K562 (cell line): ENCODE measurements around the gene CPZ. TPM values are rescaled to one million over a fixed set of nuclear protein-coding genes. Genes with fewer than 3 reads are reported as not detected.

Experiments
- ARHGAP35 ChIP-seq: fragments of 450-650 bp; IDR thresholded peaks from 2 replicates; pipeline ENCODE4 v1.6.1; 2018; ENCODE audit not compliant: partially characterized antibody
- BDP1 ChIP-seq: IDR thresholded peaks from 3 replicates; pipeline ENCODE4 v1.6.1; 2011; ENCODE audit not compliant: insufficient read length, insufficient read depth
- CREM ChIP-seq: IDR thresholded peaks from 2 replicates; pipeline ENCODE4 v1.6.1; 2014; ENCODE audit warnings: antibody characterized with exemption, low read depth
- DACH1 ChIP-seq: fragments of 450-650 bp; IDR thresholded peaks from 2 replicates; pipeline ENCODE4 v1.6.1; 2018; ENCODE audit not compliant: partially characterized antibody
- ETV6 ChIP-seq, 3 experiments: fragments of 150-350 bp in 1 of 3; sonication (generic) in 1 of 3; formaldehyde crosslinking in 1 of 3; IDR thresholded peaks; 2 replicates each; pipeline versions ENCODE4 v1.6.1 to v1.8.0; 2014 to 2022; ENCODE audit warnings: borderline replicate concordance in 2 of 3, low read depth in 2 of 3, antibody characterized with exemption in 1 of 3, low read length in 1 of 3, mild to moderate bottlenecking in 1 of 3, missing genetic modification reagents in 1 of 3
- FIP1L1 ChIP-seq: fragments of 200-400 bp; formaldehyde crosslinking; IDR thresholded peaks from 2 replicates; pipeline ENCODE4 v1.6.1; 2018; ENCODE audit warnings: mild to moderate bottlenecking, low read depth, low read length; ENCODE audit not compliant: poor library complexity, severe bottlenecking
- GABPB1 ChIP-seq: sonication (generic); formaldehyde crosslinking; IDR thresholded peaks from 2 replicates; pipeline ENCODE4 v1.8.0; 2022; ENCODE audit warnings: mild to moderate bottlenecking, missing genetic modification reagents
- HNRNPK ChIP-seq: fragments of 200-400 bp; formaldehyde crosslinking; IDR thresholded peaks from one replicate; pipeline ENCODE4 v1.6.1; 2018; ENCODE audit warnings: mild to moderate bottlenecking, low read depth, low read length; ENCODE audit not compliant: poor library complexity, severe bottlenecking
- JUN ChIP-seq, 2 experiments: sonication (generic) in 1 of 2; formaldehyde crosslinking in 1 of 2; IDR thresholded peaks; 2 replicates each; pipeline versions ENCODE4 v1.6.1 to v1.8.0; 2012 to 2022; ENCODE audit warnings: borderline replicate concordance in 2 of 2, mild to moderate bottlenecking in 2 of 2, improper control_type of control experiment in 1 of 2, low read depth in 1 of 2, low read length in 1 of 2, missing genetic modification reagents in 1 of 2
- KDM4B ChIP-seq, 2 experiments: fragments of 450-650 bp in 1 of 2; sonication (generic) in 1 of 2; IDR thresholded peaks; 2 replicates each; pipeline ENCODE4 v1.6.1; 2016 to 2017; ENCODE audit warnings: borderline replicate concordance in 2 of 2, antibody characterized with exemption in 1 of 2, low read depth in 1 of 2, mild to moderate bottlenecking in 1 of 2
- MEF2D ChIP-seq: conservative IDR thresholded peaks from 2 replicates; pipeline ENCODE4 v1.6.1; 2016; ENCODE audit warnings: low read depth, missing genetic modification characterization, missing compliant biosample characterization
- MEIS2 ChIP-seq: fragments of 450-650 bp; IDR thresholded peaks from 2 replicates; pipeline ENCODE4 v1.6.1; 2014; ENCODE audit warnings: mild to moderate bottlenecking; ENCODE audit not compliant: partially characterized antibody
- MIER1 ChIP-seq: fragments of 450-650 bp; IDR thresholded peaks from 2 replicates; pipeline ENCODE4 v1.6.1; 2016; ENCODE audit warnings: antibody characterized with exemption, mild to moderate bottlenecking, low read depth
- NCOA1 ChIP-seq: fragments of 450-650 bp; IDR thresholded peaks from 2 replicates; pipeline ENCODE4 v1.6.1; 2016; ENCODE audit warnings: low read depth
- RBM39 ChIP-seq: fragments of 200-400 bp; formaldehyde crosslinking; optimal IDR thresholded peaks from 2 replicates; pipeline ENCODE3; 2018; ENCODE audit warnings: low read depth, low read length
- TCF7L2 ChIP-seq: fragments of 150-350 bp; IDR thresholded peaks from 2 replicates; pipeline ENCODE4 v1.6.1; 2016; ENCODE audit warnings: low read depth, mild to moderate bottlenecking, low read length, moderate library complexity
- TEAD1 ChIP-seq, 2 experiments: fragments of 450-650 bp in 1 of 2; sonication (generic) in 1 of 2; formaldehyde crosslinking; IDR thresholded peaks; 2 replicates each; pipeline versions ENCODE4 v1.4.0 to v1.8.0; 2020 to 2022; ENCODE audit warnings: mild to moderate bottlenecking in 2 of 2, missing genetic modification reagents in 1 of 2
- XRCC5 ChIP-seq: fragments of 200-400 bp; formaldehyde crosslinking; IDR thresholded peaks from 2 replicates; pipeline ENCODE4 v1.6.1; 2017; ENCODE audit warnings: low read depth, mild to moderate bottlenecking, low read length
- ZFP36 ChIP-seq: fragments of 150-350 bp; IDR thresholded peaks from 2 replicates; pipeline ENCODE4 v1.6.1; 2018; ENCODE audit warnings: low read length, low read depth; ENCODE audit not compliant: partially characterized antibody
- ZNF224 ChIP-seq: sonication (generic); formaldehyde crosslinking; IDR thresholded peaks from 2 replicates; pipeline ENCODE4 v1.8.0; 2022; ENCODE audit warnings: mild to moderate bottlenecking, missing genetic modification reagents
- ZNF41 ChIP-seq: fragments of 250-450 bp; sonication (Bioruptor Pico); conservative IDR thresholded peaks from 2 replicates; pipeline ENCODE4 v1.4.0; 2020; ENCODE audit warnings: mild to moderate bottlenecking
- polyA plus RNA-seq, 8 experiments: library from polyadenylated mRNA; depleted of rRNA in 4 of 8; stranded (reverse) in 5 of 8; unstranded in 3 of 8; fragments of >200 nt; fragmentation: Nextera tagmentation in 2 of 8; fragmentation: Illumina TruSeq in 1 of 8; extraction: Ambion mirVana in 2 of 8; extraction: Trizol in 1 of 8; gene quantifications; 2 replicates each; pipeline versions ENCODE4 v1.2.1 to v1.2.3, GENCODE V29; 2011 to 2014; ENCODE audit warnings: inconsistent platforms in 1 of 8, missing spikeins in 1 of 8
- total RNA-seq, 7 experiments: library from RNA; depleted of rRNA in 6 of 7; stranded (reverse); fragments of >200 nt in 6 of 7; fragmentation: Illumina TruSeq in 2 of 7; extraction: Trizol in 2 of 7; gene quantifications; 2 replicates each; pipeline versions ENCODE4 v1.2.1 to v1.2.3, GENCODE V29; 2011 to 2021; ENCODE audit warnings: low replicate concordance in 1 of 7
- TF ChIP-seq, protein P1 (sequence below): sonication (generic); formaldehyde crosslinking; IDR thresholded peaks from 2 replicates; pipeline ENCODE4 v1.8.0; 2022; ENCODE audit warnings: mild to moderate bottlenecking, missing genetic modification reagents
- TF ChIP-seq, protein P2 (sequence below): fragments of 450-650 bp; conservative IDR thresholded peaks from 2 replicates; pipeline ENCODE4 v1.6.1; 2016; ENCODE audit warnings: missing genetic modification characterization, low read depth, mild to moderate bottlenecking, missing compliant biosample characterization, moderate library complexity
- TF ChIP-seq, protein P3 (sequence below): fragments of 200-400 bp; formaldehyde crosslinking; IDR thresholded peaks from 2 replicates; pipeline ENCODE4 v1.6.1; 2017; ENCODE audit warnings: mild to moderate bottlenecking, low read depth, low read length, moderate library complexity

CPZ gene
- total and polyA plus RNA-seq, 9 of the 15 experiments (the other 6 are each of a cell fraction or from before 2014, with no cell fraction given), result 0.06 to 2.2 (median 1.2) TPM; not detected in 1

DNA sequence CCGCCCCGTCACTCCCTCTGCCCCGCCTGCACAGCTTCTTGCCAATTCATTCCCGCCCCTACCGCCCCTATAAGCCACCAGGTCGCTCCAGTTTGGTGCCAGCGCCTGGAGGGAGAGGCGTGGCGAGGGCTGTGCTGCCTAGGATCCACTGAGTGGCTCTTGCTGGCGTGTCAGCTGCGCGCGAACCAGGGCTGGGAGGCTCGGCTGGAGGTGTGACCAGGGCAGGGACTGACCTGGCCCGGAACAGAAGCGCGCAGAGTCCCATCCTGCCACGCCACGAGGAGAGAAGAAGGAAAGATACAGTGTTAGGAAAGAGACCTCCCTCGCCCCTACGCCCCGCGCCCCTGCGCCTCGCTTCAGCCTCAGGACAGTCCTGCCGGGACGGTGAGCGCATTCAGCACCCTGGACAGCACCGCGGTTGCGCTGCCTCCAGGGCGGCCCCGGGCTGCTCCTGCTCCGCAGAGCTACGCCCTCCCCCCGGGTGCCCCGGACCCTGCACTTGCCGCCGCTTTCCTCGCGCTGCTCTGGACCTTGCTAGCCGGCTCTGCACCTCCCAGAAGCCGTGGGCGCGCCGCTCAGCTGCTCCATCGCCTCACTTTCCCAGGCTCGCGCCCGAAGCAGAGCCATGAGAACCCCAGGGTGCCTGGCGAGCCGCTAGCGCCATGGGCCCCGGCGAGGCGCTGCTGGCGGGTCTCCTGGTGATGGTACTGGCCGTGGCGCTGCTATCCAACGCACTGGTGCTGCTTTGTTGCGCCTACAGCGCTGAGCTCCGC lies 12.1 kb upstream of the CPZ start, which contains the start of gene GPR78 (continued):
- peak; percentile 94 for TF ChIP-seq MIER1
- TF ChIP-seq, protein P1, sequence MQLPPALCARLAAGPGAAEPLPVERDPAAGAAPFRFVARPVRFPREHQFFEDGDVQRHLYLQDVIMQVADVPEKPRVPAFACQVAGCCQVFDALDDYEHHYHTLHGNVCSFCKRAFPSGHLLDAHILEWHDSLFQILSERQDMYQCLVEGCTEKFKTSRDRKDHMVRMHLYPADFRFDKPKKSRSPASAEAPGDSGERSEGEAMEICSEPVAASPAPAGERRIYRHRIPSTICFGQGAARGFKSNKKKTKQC (CRISPR knock-in tag), result peak; percentile 98
- TF ChIP-seq XRCC5, result peak; percentile 72; the same call in 1 of the 2 replicates
- TF ChIP-seq TCF7L2, result no peak
- no peak for TF ChIP-seq DACH1
- TF ChIP-seq FIP1L1, result peak; percentile 60
- TF ChIP-seq GABPB1 (CRISPR knock-in tag), result peak; percentile 68
- TF ChIP-seq ETV6 (IDR thresholded peaks at IDR 0.05; ENCODE audit: borderline replicate concordance in 1 of 2, low read depth in 2 of 2, low read length in 1 of 2), result no peak
- no peak for TF ChIP-seq ETV6 (CRISPR knock-in tag; IDR thresholded peaks at IDR 0.05; ENCODE audit: borderline replicate concordance)
- TF ChIP-seq BDP1, result no peak
- no peak for TF ChIP-seq JUN (IDR thresholded peaks at IDR 0.05; ENCODE audit: borderline replicate concordance, low read depth, low read length)
- peak; percentile 65; the same call in 1 of the 2 replicates for TF ChIP-seq JUN (CRISPR knock-in tag; IDR thresholded peaks at IDR 0.05; ENCODE audit: borderline replicate concordance)
- TF ChIP-seq HNRNPK, result no peak
- peak; percentile 84; the same call in 1 of the 2 replicates for TF ChIP-seq ZNF224 (CRISPR knock-in tag)
- no peak for TF ChIP-seq RBM39
- TF ChIP-seq ZNF41 (CRISPR knock-in tag), result no peak
- TF ChIP-seq, protein P2, sequence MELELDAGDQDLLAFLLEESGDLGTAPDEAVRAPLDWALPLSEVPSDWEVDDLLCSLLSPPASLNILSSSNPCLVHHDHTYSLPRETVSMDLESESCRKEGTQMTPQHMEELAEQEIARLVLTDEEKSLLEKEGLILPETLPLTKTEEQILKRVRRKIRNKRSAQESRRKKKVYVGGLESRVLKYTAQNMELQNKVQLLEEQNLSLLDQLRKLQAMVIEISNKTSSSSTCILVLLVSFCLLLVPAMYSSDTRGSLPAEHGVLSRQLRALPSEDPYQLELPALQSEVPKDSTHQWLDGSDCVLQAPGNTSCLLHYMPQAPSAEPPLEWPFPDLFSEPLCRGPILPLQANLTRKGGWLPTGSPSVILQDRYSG (tag), result no peak
- no peak for TF ChIP-seq ARHGAP35
- TF ChIP-seq KDM4B (IDR thresholded peaks at IDR 0.05; ENCODE audit: borderline replicate concordance in 2 of 2, low read depth in 1 of 2), result 0 out of 4 replicates have a peak, but pooled peaks of 1 of the 2 experiments have one; percentile 37
- no peak for TF ChIP-seq MEF2D (tag)
- peak in 1 of 2 experiments; percentile 90; a peak in 1 of 4 replicates for TF ChIP-seq TEAD1 (CRISPR knock-in tag; IDR thresholded peaks at IDR 0.05)
- no peak for TF ChIP-seq MEIS2
- TF ChIP-seq, protein P3, sequence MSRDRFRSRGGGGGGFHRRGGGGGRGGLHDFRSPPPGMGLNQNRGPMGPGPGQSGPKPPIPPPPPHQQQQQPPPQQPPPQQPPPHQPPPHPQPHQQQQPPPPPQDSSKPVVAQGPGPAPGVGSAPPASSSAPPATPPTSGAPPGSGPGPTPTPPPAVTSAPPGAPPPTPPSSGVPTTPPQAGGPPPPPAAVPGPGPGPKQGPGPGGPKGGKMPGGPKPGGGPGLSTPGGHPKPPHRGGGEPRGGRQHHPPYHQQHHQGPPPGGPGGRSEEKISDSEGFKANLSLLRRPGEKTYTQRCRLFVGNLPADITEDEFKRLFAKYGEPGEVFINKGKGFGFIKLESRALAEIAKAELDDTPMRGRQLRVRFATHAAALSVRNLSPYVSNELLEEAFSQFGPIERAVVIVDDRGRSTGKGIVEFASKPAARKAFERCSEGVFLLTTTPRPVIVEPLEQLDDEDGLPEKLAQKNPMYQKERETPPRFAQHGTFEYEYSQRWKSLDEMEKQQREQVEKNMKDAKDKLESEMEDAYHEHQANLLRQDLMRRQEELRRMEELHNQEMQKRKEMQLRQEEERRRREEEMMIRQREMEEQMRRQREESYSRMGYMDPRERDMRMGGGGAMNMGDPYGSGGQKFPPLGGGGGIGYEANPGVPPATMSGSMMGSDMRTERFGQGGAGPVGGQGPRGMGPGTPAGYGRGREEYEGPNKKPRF, result no peak
- TF ChIP-seq ZFP36, result peak; percentile 99
- 0 out of 2 replicates have a peak, but pooled peaks have one; percentile 50 for TF ChIP-seq NCOA1
- peak; percentile 42 for TF ChIP-seq CREM
